Neuronal stem cell (in vitro differentiated cells): ENCODE data around the gene CHRD.

Source experiments
- DNase-seq: peaks from one replicate; pipeline ENCODE4 v3.0.0-alpha.2; 2013; ENCODE audit warnings: low spot score
- H2AFZ ChIP-seq: one replicate; pipeline ENCODE4 v1.6.1; 2013; ENCODE audit warnings: mild to moderate bottlenecking, low read length, inconsistent platforms
- H2AK5ac ChIP-seq: 2 replicates; pipeline ENCODE4 v1.6.1; 2013; ENCODE audit warnings: low read depth, mild to moderate bottlenecking, inconsistent platforms, low read length, moderate library complexity, mixed read lengths
- H2BK120ac ChIP-seq: 2 replicates; pipeline ENCODE4 v1.6.1; 2013; ENCODE audit warnings: low read depth, mild to moderate bottlenecking, inconsistent platforms, low read length, moderate library complexity, mixed read lengths
- H2BK12ac ChIP-seq: one replicate; pipeline ENCODE4 v1.6.1; 2013; ENCODE audit warnings: low read length, inconsistent platforms
- H2BK15ac ChIP-seq: 2 replicates; pipeline ENCODE4 v1.6.1; 2013; ENCODE audit warnings: mild to moderate bottlenecking, low read length, inconsistent platforms, mixed read lengths
- H2BK5ac ChIP-seq: one replicate; pipeline ENCODE4 v1.6.1; 2013; ENCODE audit warnings: inconsistent platforms, mild to moderate bottlenecking, low read length, moderate library complexity
- H3K14ac ChIP-seq: one replicate; pipeline ENCODE4 v1.6.1; 2013; ENCODE audit warnings: low read length, inconsistent platforms
- H3K18ac ChIP-seq: 2 replicates; pipeline ENCODE4 v1.6.1; 2013; ENCODE audit warnings: low read length, inconsistent platforms
- H3K23ac ChIP-seq: 2 replicates; pipeline ENCODE4 v1.6.1; 2013; ENCODE audit warnings: low read depth, mild to moderate bottlenecking, mixed read lengths, low read length, inconsistent platforms; ENCODE audit not compliant: poor library complexity
- H3K27ac ChIP-seq: replicated peaks from 3 replicates; pipeline ENCODE4 v1.5.1; 2013; ENCODE audit warnings: low read length, inconsistent platforms
- H3K27me3 ChIP-seq, 3 experiments: 2 replicates each; pipeline ENCODE4 v1.6.1; 2013; ENCODE audit warnings: low read length in 3 of 3, mild to moderate bottlenecking in 2 of 3, inconsistent platforms in 1 of 3, low read depth in 1 of 3, mixed read lengths in 1 of 3, moderate library complexity in 1 of 3; ENCODE audit not compliant: control insufficient read depth in 3 of 3, insufficient read depth in 3 of 3
- H3K36me3 ChIP-seq, 2 donors: replicated peaks in 1 of 2; 2 replicates each; pipeline ENCODE4 v1.6.1; 2013; ENCODE audit warnings: low read length in 2 of 2; ENCODE audit not compliant: control insufficient read depth in 2 of 2, insufficient read depth in 2 of 2
- H3K4ac ChIP-seq: 2 replicates; pipeline ENCODE4 v1.6.1; 2013; ENCODE audit warnings: inconsistent platforms, mild to moderate bottlenecking, low read length, moderate library complexity
- H3K4me1 ChIP-seq, 2 donors: 1 replicate in 1 of 2; 2 replicates in 1 of 2; pipeline ENCODE4 v1.6.1; 2013; ENCODE audit warnings: low read length in 2 of 2, low read depth in 1 of 2; ENCODE audit not compliant: control insufficient read depth in 2 of 2, insufficient read depth in 1 of 2
- H3K4me2 ChIP-seq: one replicate; pipeline ENCODE4 v1.6.1; 2013; ENCODE audit warnings: mild to moderate bottlenecking, low read length, inconsistent platforms; ENCODE audit not compliant: insufficient read depth, poor library complexity, severe bottlenecking
- H3K4me3 ChIP-seq, 2 donors: 2 replicates each; pipeline ENCODE4 v1.5.1; 2013; ENCODE audit warnings: low read length in 2 of 2, mild to moderate bottlenecking in 2 of 2, inconsistent platforms in 1 of 2, moderate library complexity in 1 of 2
- H3K79me1 ChIP-seq: one replicate; pipeline ENCODE4 v1.6.1; 2013; ENCODE audit warnings: low read depth, mild to moderate bottlenecking, inconsistent platforms, low read length, moderate library complexity
- H3K9ac ChIP-seq: one replicate; pipeline ENCODE4 v1.6.1; 2013; ENCODE audit warnings: mild to moderate bottlenecking, low read depth, low read length, inconsistent platforms; ENCODE audit not compliant: poor library complexity
- H3K9me3 ChIP-seq, 2 donors: replicated peaks in 1 of 2; 2 replicates each; pipeline versions ENCODE3 to v1.6.1; 2013; ENCODE audit warnings: low read length in 2 of 2, mild to moderate bottlenecking in 2 of 2, inconsistent platforms in 1 of 2, low read depth in 1 of 2, mixed read lengths in 1 of 2, moderate library complexity in 1 of 2; ENCODE audit not compliant: control insufficient read depth in 2 of 2, insufficient read depth in 1 of 2
- H4K8ac ChIP-seq: one replicate; pipeline ENCODE4 v1.6.1; 2013; ENCODE audit warnings: low read depth, mild to moderate bottlenecking, inconsistent platforms, low read length, moderate library complexity
- H4K91ac ChIP-seq: one replicate; pipeline ENCODE4 v1.6.1; 2013; ENCODE audit warnings: low read length, low read depth, mild to moderate bottlenecking, inconsistent platforms; ENCODE audit not compliant: poor library complexity
- WGBS, 2 donors: extraction: QIAGEN DNeasy Blood & Tissue Kit; methylation state at CpG; one replicate each; pipeline ENCODE4 v1.1.7; 2013; ENCODE audit warnings: missing lambda C conversion rate in 2 of 2, mixed read lengths in 1 of 2; ENCODE audit not compliant: insufficient read length in 2 of 2, insufficient replicate concordance in 1 of 2; ENCODE audit errors: extremely low coverage in 2 of 2; 5-methylcytosine and 5-hydroxymethylcytosine counted together

CHRD gene

DNA sequence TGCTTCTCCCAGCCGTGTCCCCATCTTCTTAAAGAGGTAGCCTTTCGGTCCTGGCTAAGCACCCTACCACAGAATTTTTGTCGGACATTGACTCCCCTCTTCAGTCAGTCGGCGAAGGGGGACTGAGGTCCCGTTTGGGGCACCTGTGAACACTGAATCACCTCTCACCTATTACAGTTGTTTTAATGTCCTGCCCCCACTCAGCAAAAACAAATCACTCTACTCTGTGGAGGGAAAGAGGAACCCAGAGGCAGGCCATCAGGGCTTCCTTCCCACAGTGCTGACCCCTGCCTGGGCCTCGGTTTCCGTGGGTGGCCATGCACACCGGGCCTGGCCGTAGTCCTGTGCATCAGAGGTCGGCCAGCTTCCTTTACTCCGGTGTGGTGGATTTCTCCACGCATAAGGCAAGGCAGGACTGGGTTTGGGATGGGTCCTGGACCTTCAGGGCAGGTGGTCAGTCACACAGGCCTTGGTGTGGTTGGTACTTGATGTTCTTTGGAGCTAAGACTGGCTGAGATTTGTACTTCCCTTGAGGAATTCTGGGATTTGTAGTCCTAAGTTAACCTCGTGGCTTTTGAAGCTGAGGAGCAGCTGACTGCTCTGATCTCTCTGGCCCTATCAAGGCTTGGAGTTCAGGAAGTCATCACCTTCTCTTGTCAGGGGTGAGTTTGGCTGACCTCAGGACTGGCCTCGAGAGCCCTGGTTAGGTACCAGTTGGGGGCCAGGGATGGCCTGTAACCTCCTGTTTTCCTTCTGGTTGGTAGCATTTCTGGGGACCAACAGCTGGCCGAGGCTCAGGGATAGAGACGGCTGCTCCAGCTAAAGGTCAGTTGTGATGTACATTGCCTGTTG is 43.1 kb upstream of the CHRD start:
- H3K18ac ChIP-seq: peak overlapping the region; percentile 86

DNA sequence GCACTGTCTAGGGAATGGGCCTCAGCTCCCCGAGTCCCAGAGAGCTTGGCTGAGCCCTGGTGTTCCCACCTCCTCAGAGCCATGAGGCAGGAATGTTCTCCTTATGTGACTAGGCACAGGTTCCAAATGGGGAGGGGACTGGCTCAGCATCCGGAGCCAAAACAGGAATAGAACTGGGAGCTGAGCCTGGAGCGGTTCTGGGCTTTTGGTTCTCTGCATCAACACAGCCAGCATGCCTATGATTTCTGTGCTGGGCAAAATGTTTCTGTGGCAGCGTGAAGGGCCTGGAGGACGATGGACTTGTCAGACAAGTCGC is 42.5 kb upstream of the CHRD start, which contains the start of gene FAM131A:
Gene FAM131A, plus strand, starts transcription at position 202 of the 316 bp plus-strand sequence. Its CDS starts 31 bp downstream, at position 233.
- no peak within 1 kb of the TSS for H3K23ac ChIP-seq
- H3K4ac ChIP-seq: peak within 1 kb of the TSS; percentile 26
- H2BK12ac ChIP-seq: no peak within 1 kb of the TSS
- H3K18ac ChIP-seq: peak within 1 kb of the TSS; percentile 86
- H4K8ac ChIP-seq: no peak within 1 kb of the TSS
- peak within 1 kb of the TSS; percentile 77 for H3K14ac ChIP-seq
- no peak within 1 kb of the TSS for H2BK120ac ChIP-seq
- H3K27ac ChIP-seq: peak within 1 kb of the TSS; percentile 86
- H4K91ac ChIP-seq: no peak within 1 kb of the TSS
- H2BK5ac ChIP-seq: peak within 1 kb of the TSS; percentile 67
- peak within 1 kb of the TSS; percentile 82 for H3K9ac ChIP-seq
- DNase-seq: no peak
- peak within 1 kb of the TSS; percentile 86 for H2AK5ac ChIP-seq
- peak within 1 kb of the TSS; percentile 81 for H2AFZ ChIP-seq
- H3K4me1 ChIP-seq: peaks cover 20 to 31% of the 10 kb centered on the region in 2 donors
- no peaks in the 10 kb centered on the region for H3K9me3 ChIP-seq
- H3K27me3 ChIP-seq: no peaks in the 10 kb centered on the region
- WGBS, 2 donors: no CpG with 5 or more reads among the region's 6 CpGs
- peaks cover 5% of the 10 kb centered on the region for H3K79me1 ChIP-seq
- peak within 1 kb of the TSS; percentile 60 to 91 for H3K4me3 ChIP-seq
- H3K4me2 ChIP-seq: peak within 1 kb of the TSS; percentile 78
- H2BK15ac ChIP-seq: peak within 1 kb of the TSS; percentile 40
- peaks cover 31 to 39% of the 10 kb centered on the region in 2 donors for H3K36me3 ChIP-seq

More for the DNA sequence above, 43.1 kb upstream of the CHRD start:
- no CpG with 5 or more reads among the region's 17 CpGs for WGBS, 2 donors
- Histone ChIP-seq H3K4me2 (peak overlapping the region; percentile 78), H3K4me1 (peaks cover 20 to 31% of the 10 kb centered on the region in 2 donors), H2BK5ac (peak overlapping the region; percentile 67), H4K91ac (no peak overlapping the region), H3K36me3 (peaks cover 34 to 41% of the 10 kb centered on the region in 2 donors), H2BK120ac (peak overlapping the region; percentile 35), H2BK12ac (no peak overlapping the region), H3K27me3 (no peaks in the 10 kb centered on the region), H3K4ac (peak overlapping the region; percentile 26), H3K9me3 (no peaks in the 10 kb centered on the region), H3K23ac (no peak overlapping the region), H3K14ac (peak overlapping the region; percentile 77), H3K9ac (peak overlapping the region; percentile 82), H2AFZ (peak overlapping the region; percentile 87), H3K27ac (peak overlapping the region; percentile 86), H2AK5ac (peak overlapping the region; percentile 86), H3K79me1 (peaks cover 5% of the 10 kb centered on the region), H3K4me3 (peak overlapping the region; percentile 60 to 91), H2BK15ac (peak overlapping the region; percentile 40), H4K8ac (no peak overlapping the region)
- no peak for DNase-seq

DNA sequence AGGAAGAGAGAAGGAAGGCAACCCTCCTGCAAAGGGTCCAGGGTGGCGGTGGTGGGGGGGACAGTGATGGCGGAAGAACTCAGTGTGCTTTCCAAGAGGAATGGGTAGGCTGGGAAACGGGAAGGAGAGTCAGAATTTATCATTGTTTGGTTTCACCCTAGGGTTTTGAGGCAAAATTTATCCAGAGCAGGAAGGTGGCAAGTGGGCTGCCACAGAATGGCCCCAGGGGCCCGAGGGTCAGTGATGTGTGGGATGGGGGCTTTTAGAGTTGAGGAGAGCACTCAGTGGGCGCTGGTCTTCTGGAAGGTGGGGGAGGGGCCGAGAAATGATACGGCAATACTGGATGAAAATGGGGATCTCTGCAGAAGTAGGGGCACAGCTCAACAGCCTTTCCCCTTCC is 41.9 kb upstream of the CHRD start:
- Histone ChIP-seq H3K79me1 (peaks cover 5% of the 10 kb centered on the region), H3K9ac (no peak overlapping the region), H2BK5ac (no peak overlapping the region), H2AK5ac (no peak overlapping the region), H3K14ac (no peak overlapping the region), H3K36me3 (peaks cover 30 to 39% of the 10 kb centered on the region in 2 donors), H2BK120ac (no peak overlapping the region), H3K27me3 (no peaks in the 10 kb centered on the region), H2AFZ (peak overlapping the region; percentile 81), H3K4me3 (no peak overlapping the region), H3K23ac (no peak overlapping the region), H3K9me3 (no peaks in the 10 kb centered on the region), H3K4me1 (peaks cover 20 to 31% of the 10 kb centered on the region in 2 donors), H3K4me2 (no peak overlapping the region), H4K8ac (no peak overlapping the region), H3K27ac (peak overlapping the region; percentile 10), H2BK12ac (no peak overlapping the region), H2BK15ac (no peak overlapping the region), H3K4ac (no peak overlapping the region), H4K91ac (no peak overlapping the region), H3K18ac (no peak overlapping the region)
- WGBS, 2 donors: no CpG with 5 or more reads among the region's 7 CpGs
- DNase-seq: no peak

DNA sequence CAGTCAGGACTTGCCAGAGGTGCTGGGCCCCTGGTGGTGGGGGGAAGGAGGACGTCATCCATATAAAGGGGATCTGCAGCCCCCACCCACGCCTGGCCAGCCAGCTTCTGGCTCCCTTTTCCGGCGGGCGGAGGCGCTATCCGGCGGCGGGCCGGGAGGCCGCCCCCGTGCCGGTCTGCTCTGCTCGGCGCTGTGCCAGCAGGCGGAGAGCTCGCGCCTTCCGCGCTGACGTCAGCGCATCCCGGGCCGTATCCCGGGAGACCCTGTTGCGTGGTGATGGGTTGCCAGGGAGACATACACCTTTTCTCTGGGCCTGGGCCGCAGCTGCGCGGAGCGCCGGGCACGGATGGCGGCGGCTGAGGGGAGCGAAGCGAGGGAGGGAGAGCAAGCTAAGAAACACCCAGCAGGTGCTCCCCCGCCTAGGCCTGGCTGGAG is 41.3 kb upstream of the CHRD start:
- peak overlapping the region; percentile 27 to 31 for H3K4me3 ChIP-seq

More for the DNA sequence above, 41.3 kb upstream of the CHRD start:
- Histone ChIP-seq H3K4me1 (peaks cover 20 to 31% of the 10 kb centered on the region in 2 donors), H3K4ac (no peak overlapping the region), H3K27ac (peak overlapping the region; percentile 10), H3K4me2 (peak overlapping the region; percentile 37), H2BK12ac (no peak overlapping the region), H4K91ac (no peak overlapping the region), H2AK5ac (no peak overlapping the region), H3K23ac (no peak overlapping the region), H4K8ac (no peak overlapping the region), H3K9ac (peak overlapping the region; percentile 66), H3K18ac (no peak overlapping the region), H3K27me3 (no peaks in the 10 kb centered on the region), H3K14ac (no peak overlapping the region), H3K36me3 (peaks cover 30 to 39% of the 10 kb centered on the region in 2 donors), H3K9me3 (no peaks in the 10 kb centered on the region), H2AFZ (peak overlapping the region; percentile 81), H2BK5ac (no peak overlapping the region), H3K79me1 (peaks cover 5% of the 10 kb centered on the region), H2BK120ac (no peak overlapping the region), H2BK15ac (no peak overlapping the region)
- peak; percentile 88 for DNase-seq
- WGBS, 2 donors: no CpG with 5 or more reads among the region's 37 CpGs
